GM15510 (cell line): ENCODE results near the gene CASP4.

Experiments used
- POLR2A ChIP-seq: IDR thresholded peaks from 3 replicates; pipeline ENCODE4 v1.6.1; 2011; ENCODE audit warnings: borderline replicate concordance; ENCODE audit not compliant: insufficient read length; ENCODE audit errors: extremely low read depth

Gene CASP4

GRCh38 chr11:104968355-104968855 lies at the start of gene CASP4:
CASP4 (minus strand) TSS chr11:104968574; CDS start chr11:104968525, 49 bp downstream.
- no peak for TF ChIP-seq POLR2A

GRCh38 chr11:105007463-105007862 lies 39.1 kb upstream of the CASP4 start:
- TF ChIP-seq POLR2A: no peak

- no peak for TF ChIP-seq POLR2A
Measured at GRCh38 chr11:105005451-105005845, 37.1 kb upstream of the CASP4 start.

GRCh38 chr11:105004021-105004420 lies 35.6 kb upstream of the CASP4 start:
- no peak for TF ChIP-seq POLR2A

- no peak for TF ChIP-seq POLR2A
Measured at GRCh38 chr11:105003151-105003550, 34.8 kb upstream of the CASP4 start.

- no peak for TF ChIP-seq POLR2A
Measured at GRCh38 chr11:105000797-105001196, 32.4 kb upstream of the CASP4 start.

GRCh38 chr11:105000167-105000566 lies 31.8 kb upstream of the CASP4 start:
- TF ChIP-seq POLR2A: no peak

- no peak for TF ChIP-seq POLR2A
Measured at GRCh38 chr11:104999721-105000120, 31.3 kb upstream of the CASP4 start.

GRCh38 chr11:104997288-104997687 lies 28.9 kb upstream of the CASP4 start:
- no peak for TF ChIP-seq POLR2A

GRCh38 chr11:104995001-104995408 lies 26.6 kb upstream of the CASP4 start:
- TF ChIP-seq POLR2A: no peak

GRCh38 chr11:104992781-104993180 lies 24.4 kb upstream of the CASP4 start:
- TF ChIP-seq POLR2A: no peak

- no peak for TF ChIP-seq POLR2A
Measured at GRCh38 chr11:104991994-104992393, 23.6 kb upstream of the CASP4 start.

- no peak for TF ChIP-seq POLR2A
Measured at GRCh38 chr11:104984808-104985207, 16.4 kb upstream of the CASP4 start.

GRCh38 chr11:104979839-104980238 lies 11.5 kb upstream of the CASP4 start:
- TF ChIP-seq POLR2A: no peak

GRCh38 chr11:104973616-104974015 lies 5.2 kb upstream of the CASP4 start:
- no peak for TF ChIP-seq POLR2A

GRCh38 chr11:104970756-104971155 lies 2.4 kb upstream of the CASP4 start:
- no peak for TF ChIP-seq POLR2A
